HepG2 (cell line): ENCODE measurements around the gene FIS1. TPM values are rescaled to one million over a fixed set of nuclear protein-coding genes. Genes with fewer than 3 reads are reported as not detected.
A peak's percentile ranks its signal among the peaks of the same experiment; 100 is the strongest.

ENCODE experiments used
- ASH2L ChIP-seq: fragments of 300-600, 200-600 bp; sonication (generic); IDR thresholded peaks from 2 replicates; pipeline ENCODE4 v1.7.0; 2017; ENCODE audit warnings: low read depth, mild to moderate bottlenecking, moderate library complexity, mixed read lengths, low read length; ENCODE audit not compliant: insufficient read length
- ATF7 ChIP-seq, 2 experiments: fragments of 450-650 bp in 1 of 2; sonication (generic) in 1 of 2; formaldehyde crosslinking in 1 of 2; IDR thresholded peaks; 2 replicates each; pipeline versions ENCODE4 v1.4.0 to v1.6.1; 2016 to 2020; ENCODE audit warnings: antibody characterized with exemption in 1 of 2, mild to moderate bottlenecking in 1 of 2, missing genetic modification reagents in 1 of 2
- CHD4 ChIP-seq: fragments of 200-600 bp; sonication (generic); IDR thresholded peaks from 2 replicates; pipeline ENCODE4 v1.7.0; 2017; ENCODE audit warnings: mild to moderate bottlenecking, low read length, borderline replicate concordance
- KLF11 ChIP-seq: IDR thresholded peaks from 2 replicates; pipeline ENCODE4 v1.6.1; 2016; ENCODE audit warnings: missing compliant biosample characterization
- MBD4 ChIP-seq: IDR thresholded peaks from 2 replicates; pipeline ENCODE4 v1.6.1; 2012; ENCODE audit warnings: low read length, inconsistent platforms, borderline replicate concordance
- MED8 ChIP-seq: sonication (generic); formaldehyde crosslinking; IDR thresholded peaks from 2 replicates; pipeline ENCODE4 v1.8.1; 2023; ENCODE audit warnings: mild to moderate bottlenecking, missing genetic modification reagents; ENCODE audit not compliant: insufficient replicate concordance
- MLXIP ChIP-seq: sonication (generic); formaldehyde crosslinking; IDR thresholded peaks from 2 replicates; pipeline ENCODE4 v1.9.0; 2021; ENCODE audit warnings: missing genetic modification reagents, borderline replicate concordance
- MTA3 ChIP-seq: sonication (generic); formaldehyde crosslinking; IDR thresholded peaks from 2 replicates; pipeline ENCODE4 v1.4.0; 2020; ENCODE audit warnings: missing genetic modification reagents
- NFAT5 ChIP-seq: sonication (generic); formaldehyde crosslinking; IDR thresholded peaks from 2 replicates; pipeline ENCODE4 v1.4.0; 2020; ENCODE audit warnings: missing genetic modification reagents
- POLR2AphosphoS5 ChIP-seq: IDR thresholded peaks from 2 replicates; pipeline ENCODE4 v1.6.1; 2012; ENCODE audit warnings: low read depth, low read length
- RBFOX2 ChIP-seq: fragments of 200-400 bp; formaldehyde crosslinking; IDR thresholded peaks from 2 replicates; pipeline ENCODE4 v1.6.1; 2017; ENCODE audit warnings: low read depth, mild to moderate bottlenecking, low read length
- RXRA ChIP-seq: sonication (generic); formaldehyde crosslinking; IDR thresholded peaks from 2 replicates; pipeline ENCODE4 v1.5.1; 2020; ENCODE audit warnings: missing genetic modification reagents
- UBTF ChIP-seq: sonication (generic); formaldehyde crosslinking; IDR thresholded peaks from 2 replicates; pipeline ENCODE4 v1.4.0; 2020; ENCODE audit warnings: mild to moderate bottlenecking, missing genetic modification reagents
- YY1 ChIP-seq: IDR thresholded peaks from 2 replicates; pipeline ENCODE4 v1.6.1; 2011; ENCODE audit warnings: low read length, low read depth, moderate library complexity, mild to moderate bottlenecking; ENCODE audit not compliant: insufficient read depth, insufficient replicate concordance
- ZBTB21 ChIP-seq: sonication (generic); formaldehyde crosslinking; IDR thresholded peaks from 2 replicates; pipeline ENCODE4 v1.4.0; 2020; ENCODE audit warnings: missing genetic modification reagents
- ZNF430 ChIP-seq: sonication (generic); formaldehyde crosslinking; IDR thresholded peaks from 2 replicates; pipeline ENCODE4 v1.9.0; 2021; ENCODE audit warnings: mild to moderate bottlenecking, missing genetic modification reagents
- ZNF468 ChIP-seq: sonication (generic); formaldehyde crosslinking; IDR thresholded peaks from 2 replicates; pipeline ENCODE4 v1.8.0; 2022; ENCODE audit warnings: mild to moderate bottlenecking, moderate library complexity, missing genetic modification reagents
- ZNF761 ChIP-seq: sonication (generic); formaldehyde crosslinking; conservative IDR thresholded peaks from 2 replicates; pipeline ENCODE4 v1.4.0; 2020; ENCODE audit warnings: mild to moderate bottlenecking, missing genetic modification reagents
- ZSCAN29 ChIP-seq: sonication (generic); formaldehyde crosslinking; conservative IDR thresholded peaks from 2 replicates; pipeline ENCODE4 v1.4.0; 2020; ENCODE audit warnings: mild to moderate bottlenecking, missing genetic modification reagents
- polyA plus RNA-seq, 8 experiments: library from polyadenylated mRNA; depleted of rRNA in 3 of 8; stranded (reverse) in 7 of 8; unstranded in 1 of 8; fragments of >200 nt; fragmentation: Illumina TruSeq in 4 of 8; extraction: Trizol in 4 of 8; gene quantifications; 2 replicates each; pipeline versions ENCODE4 v1.2.1 to v1.2.3, GENCODE V29; 2011 to 2016; ENCODE audit warnings: low read depth in 4 of 8, missing spikeins in 1 of 8, mixed read lengths in 1 of 8; ENCODE audit not compliant: insufficient read depth in 1 of 8
- total RNA-seq, 5 experiments: library from RNA; depleted of rRNA; stranded (reverse); fragments of >200 nt; fragmentation: Illumina TruSeq; extraction: Trizol; gene quantifications; 2 replicates each; pipeline ENCODE4 v1.2.3, GENCODE V29; 2016; ENCODE audit warnings: low read depth in 1 of 5

Gene FIS1
- total and polyA plus RNA-seq, 2 of the 13 experiments (the other 11 are each of a cell fraction or from before 2014, with no cell fraction given), result 97.5 to 101 TPM

- no peak for TF ChIP-seq ATF7 (IDR thresholded peaks at IDR 0.05)
- no peak for TF ChIP-seq ATF7 (CRISPR knock-in tag; IDR thresholded peaks at IDR 0.05)
- TF ChIP-seq MED8 (CRISPR knock-in tag), result no peak
- TF ChIP-seq YY1, result peak; percentile 47
- peak; percentile 62; the same call in 1 of the 2 replicates for TF ChIP-seq RBFOX2
- no peak for TF ChIP-seq CHD4
- no peak for TF ChIP-seq ZBTB21
- TF ChIP-seq MLXIP, result no peak
- no peak for TF ChIP-seq ZNF468
- TF ChIP-seq ZSCAN29 (CRISPR knock-in tag), result no peak
- no peak for TF ChIP-seq MBD4
- TF ChIP-seq RXRA (CRISPR knock-in tag), result peak; percentile 31
- TF ChIP-seq UBTF (CRISPR knock-in tag), result peak; percentile 80
- no peak; the same call in 1 of the 2 replicates for TF ChIP-seq KLF11 (CRISPR knock-in tag)
- 0 out of 2 replicates have a peak, but pooled peaks have one; percentile 31 for TF ChIP-seq ZNF761 (CRISPR knock-in tag)
- TF ChIP-seq NFAT5 (CRISPR knock-in tag), result no peak
- TF ChIP-seq POLR2AphosphoS5, result peak; percentile 91
- peak; percentile 90 for TF ChIP-seq ASH2L
- TF ChIP-seq ZNF430, result 0 out of 2 replicates have a peak, but pooled peaks have one; percentile 58
- TF ChIP-seq MTA3 (CRISPR knock-in tag), result no peak
Measured at GRCh38 chr7:101251871-101252659, 7.2 kb upstream of the FIS1 start (continued).
